ENCODE data around the gene TMEM192. TPM values are rescaled to one million over a fixed set of nuclear protein-coding genes. Genes with fewer than 3 reads are reported as not detected.
"Not testable (repeated sequence)": the region's sequence is repeated elsewhere in the genome, so short reads cannot be mapped to it uniquely, and the experiment has no call there.

Gene TMEM192
- total RNA-seq, 1 donor from 2014 or later = 27.6 TPM

- no peak for DNase-seq (ENCODE audit: low spot score)
These were observed 17.8 kb downstream of the TMEM192 start for GRCh38 chr4:165094873-165095272.

DNA sequence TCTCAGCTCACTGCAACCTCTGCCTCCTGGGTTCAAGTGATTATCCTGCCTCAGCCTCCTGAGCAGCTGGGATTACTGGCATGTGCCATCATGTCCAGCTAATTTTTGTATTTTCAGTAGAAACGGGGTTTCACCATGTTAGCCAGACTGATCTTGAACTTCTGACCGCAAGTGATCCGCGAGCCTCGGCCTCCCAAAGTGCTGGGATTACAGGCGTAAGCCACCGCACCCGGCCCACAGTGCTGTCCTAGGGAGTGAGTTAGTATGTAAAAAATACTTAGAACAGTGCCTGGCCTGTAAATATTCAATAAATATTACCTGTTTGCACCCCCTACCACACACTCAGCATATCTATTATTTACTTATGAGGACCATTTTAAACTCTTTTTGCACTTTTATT, 20.5 kb downstream of the TMEM192 start:
- DNase-seq (ENCODE audit: low spot score) = not testable (repeated sequence)

- DNase-seq (ENCODE audit: low spot score) = no peak
These were observed 24.3 kb downstream of the TMEM192 start for GRCh38 chr4:165088366-165088765.

- no peak for DNase-seq (ENCODE audit: low spot score)
These were observed 26.7 kb downstream of the TMEM192 start for GRCh38 chr4:165085946-165086345.

- not testable (repeated sequence) for DNase-seq (ENCODE audit: low spot score)
These were observed 27.9 kb downstream of the TMEM192 start for GRCh38 chr4:165084787-165085186.

DNA sequence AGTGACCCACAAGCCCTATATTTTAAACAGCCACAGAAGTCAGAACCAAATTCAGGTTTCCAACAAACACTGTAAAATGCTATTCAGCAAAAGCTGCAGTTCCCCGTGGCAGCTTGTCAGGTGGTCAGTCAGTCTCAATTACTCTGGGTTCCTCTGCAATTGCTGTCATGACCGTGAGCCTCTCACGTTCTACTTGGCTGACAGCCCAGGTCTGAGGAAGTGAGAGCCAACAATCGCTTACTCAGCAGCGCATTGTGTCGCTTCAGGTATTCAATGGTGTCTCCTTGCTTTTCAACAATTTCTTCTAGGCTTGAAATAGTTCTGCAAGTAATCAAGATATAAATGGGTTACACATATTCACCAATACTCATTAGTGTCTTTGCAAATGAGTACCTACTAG, 33.2 kb downstream of the TMEM192 start:
- DNase-seq (ENCODE audit: low spot score) = no peak

DNA sequence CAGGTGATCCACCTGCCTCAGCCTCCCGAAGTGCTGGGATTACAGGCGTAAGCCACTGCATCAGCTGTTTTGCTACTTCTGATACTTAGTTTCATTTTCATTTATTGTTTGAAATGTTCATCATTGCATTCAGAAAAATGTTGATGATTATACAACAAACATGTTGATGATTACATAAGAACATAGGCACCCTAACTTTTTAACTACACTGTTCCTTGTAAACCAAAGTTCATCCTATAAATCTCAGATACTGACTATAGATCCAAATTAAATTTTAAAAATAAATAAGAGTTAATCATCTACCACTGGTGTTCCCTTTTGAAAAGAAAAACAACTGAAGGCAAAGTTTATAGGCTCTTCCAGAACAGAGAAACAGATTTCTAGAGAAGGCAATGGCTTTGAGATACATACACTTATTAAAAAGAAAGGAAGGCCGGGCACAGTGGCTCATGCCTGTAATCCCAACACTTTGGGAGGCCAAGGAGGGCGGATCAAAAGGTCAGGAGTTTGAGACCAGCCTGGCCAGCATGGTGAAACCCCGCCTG, 35.6 kb downstream of the TMEM192 start:
- DNase-seq (ENCODE audit: low spot score) = no peak

GRCh38 chr4:165073346-165073745, 39.3 kb downstream of the TMEM192 start:
- DNase-seq (ENCODE audit: low spot score) = not testable (repeated sequence)

GRCh38 chr4:165070560-165070959, 42.1 kb downstream of the TMEM192 start:
- no peak for DNase-seq (ENCODE audit: low spot score)

DNA sequence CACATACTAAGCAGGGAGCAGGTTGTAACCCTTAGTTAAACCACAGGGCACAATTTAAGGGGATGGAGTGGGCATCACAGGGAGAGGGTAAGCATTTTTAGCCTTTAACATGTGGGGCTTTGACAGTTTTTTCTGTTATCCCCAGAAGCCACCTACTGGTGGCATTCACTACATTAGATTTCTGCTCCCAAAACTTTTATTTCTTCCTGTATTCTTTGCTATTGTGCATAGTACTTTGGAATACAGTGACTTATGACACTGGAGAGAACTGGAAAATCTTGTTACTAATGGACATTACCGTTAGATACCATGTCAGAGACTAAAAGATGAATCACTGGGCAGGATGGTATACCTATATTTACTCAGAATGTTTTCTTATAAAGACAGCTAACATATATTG, 51.7 kb downstream of the TMEM192 start:
- no peak for DNase-seq (ENCODE audit: low spot score)

- no peak for DNase-seq (ENCODE audit: low spot score)
These were observed 53.3 kb downstream of the TMEM192 start for GRCh38 chr4:165059386-165059785.

- no peak for DNase-seq (ENCODE audit: low spot score)
These were observed 54.0 kb downstream of the TMEM192 start for GRCh38 chr4:165058666-165059065.

- no peak for DNase-seq (ENCODE audit: low spot score)
These were observed 57.1 kb downstream of the TMEM192 start for GRCh38 chr4:165055601-165056000.

DNA sequence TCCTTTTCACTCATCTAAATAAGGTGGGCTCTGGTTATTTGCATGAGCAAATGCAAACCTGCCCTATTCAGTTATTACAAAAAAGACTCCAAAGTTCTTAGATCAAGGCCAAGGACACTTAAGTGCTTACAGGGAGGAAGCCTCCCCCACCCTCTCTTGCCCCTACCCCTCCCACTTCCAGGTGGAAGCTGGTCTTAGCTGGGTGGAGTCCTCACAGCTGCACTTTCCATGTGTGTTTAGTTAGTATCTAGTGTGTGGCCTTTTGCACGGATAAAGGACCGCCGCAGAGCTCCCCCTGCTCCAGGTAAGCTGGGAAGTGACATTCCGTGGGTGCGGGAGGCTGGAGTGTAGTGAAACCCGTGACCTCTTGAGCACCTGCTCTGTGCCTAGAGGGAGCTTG, 59.0 kb downstream of the TMEM192 start, which contains the start of gene TRIM75:
Gene TRIM75, plus strand, starts transcription at position 222 of the 400 bp plus-strand sequence. CDS start 5,282 bp downstream, outside the sequence.
- DNase-seq (ENCODE audit: low spot score) = no peak

DNA sequence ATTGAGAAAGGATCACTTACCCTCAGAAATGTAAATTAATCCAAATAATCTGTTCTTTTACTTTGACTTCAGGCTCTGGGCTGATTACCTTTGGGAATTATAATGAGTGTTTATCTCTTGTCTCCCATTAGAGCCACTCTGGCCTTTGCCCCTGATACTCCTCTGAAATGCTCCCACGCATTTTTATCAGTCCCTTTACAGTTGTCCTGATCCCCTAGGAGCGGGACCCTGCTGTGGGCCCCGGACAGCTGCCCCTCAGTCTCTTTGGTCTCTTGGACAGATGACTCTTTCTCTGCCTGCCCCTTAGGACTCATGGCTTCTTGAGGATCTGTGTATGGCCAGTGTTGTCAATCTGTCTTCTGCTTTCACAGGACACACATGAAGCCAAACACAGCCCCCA, 60.0 kb downstream of the TMEM192 start:
- DNase-seq (ENCODE audit: low spot score) = no peak

GRCh38 chr4:165048170-165048569, 64.5 kb downstream of the TMEM192 start:
- DNase-seq (ENCODE audit: low spot score) = no peak

DNA sequence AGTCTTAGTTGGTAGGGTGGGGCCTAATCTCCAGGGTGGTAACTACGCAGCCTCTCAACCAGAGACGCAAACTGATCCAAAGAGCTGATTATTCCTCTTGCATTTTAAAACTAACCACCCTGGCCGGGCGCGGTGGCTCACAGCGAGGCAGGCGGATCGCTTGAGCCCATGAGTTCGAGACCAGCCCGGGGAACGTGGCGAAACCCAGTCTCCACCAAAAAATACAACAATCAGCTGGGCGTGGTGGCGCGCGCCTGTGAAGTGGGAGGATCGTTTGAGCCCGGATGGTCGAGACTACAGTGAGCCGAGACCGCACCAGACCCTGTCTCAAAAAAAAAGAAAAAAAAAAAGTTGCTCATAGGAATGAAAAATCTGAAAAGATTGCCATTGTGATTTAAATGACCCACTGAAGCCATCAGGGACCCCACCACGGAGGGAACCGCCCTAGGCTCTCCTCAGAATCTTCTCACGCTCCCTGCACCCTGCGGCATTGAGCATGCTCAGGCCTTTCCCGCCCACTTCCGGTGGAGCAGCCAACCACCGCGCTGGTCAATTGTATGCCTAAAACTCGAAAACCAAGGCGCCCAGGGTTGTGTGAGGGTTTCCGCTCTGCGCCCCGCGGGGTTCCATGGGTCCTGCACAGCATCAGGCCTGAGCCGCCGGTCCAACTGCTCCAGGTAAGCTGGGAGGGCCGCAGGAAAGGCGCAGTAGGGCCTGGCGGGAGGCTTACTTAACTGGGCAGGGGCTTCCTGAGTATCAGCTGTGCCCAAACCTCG, 81.0 kb downstream of the TMEM192 start, which contains the start of gene TRIM60:
Gene TRIM60, plus strand, starts transcription at position 564 of the 776 bp plus-strand sequence. CDS start 8,074 bp downstream, outside the sequence.
- no peak for DNase-seq (ENCODE audit: low spot score)

DNA sequence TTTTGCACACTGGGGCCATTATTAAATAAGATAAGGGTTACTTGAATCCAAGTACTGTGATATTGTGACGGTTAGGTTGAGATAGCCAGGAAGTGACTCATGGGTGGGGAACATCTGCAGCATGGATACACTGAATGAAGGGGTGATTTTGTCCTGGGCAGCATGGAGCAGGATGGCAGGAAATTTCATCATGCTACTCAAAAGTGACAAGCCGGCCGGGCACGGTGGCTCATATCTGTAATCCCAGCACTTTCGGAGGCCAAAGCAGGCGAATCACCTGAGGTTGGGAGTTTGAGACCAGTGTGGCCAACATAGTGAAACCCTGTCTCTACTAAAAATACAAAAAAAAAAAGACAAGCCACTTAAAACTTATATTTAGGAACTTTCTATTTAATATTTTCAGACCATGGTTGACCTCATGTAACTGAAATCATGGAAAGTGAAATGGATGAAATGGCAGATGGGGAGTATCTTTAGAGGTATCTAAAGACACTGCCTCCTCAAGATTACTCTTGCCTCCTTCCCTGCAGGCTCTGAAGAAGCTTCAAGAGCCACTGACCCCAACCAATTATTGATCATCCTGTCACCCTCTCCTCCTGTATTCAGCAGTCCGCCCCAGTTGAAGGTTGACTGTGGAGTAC, 84.8 kb downstream of the TMEM192 start:
- DNase-seq (ENCODE audit: low spot score) = no peak

- DNase-seq (ENCODE audit: low spot score) = not testable (repeated sequence)
These were observed 86.9 kb downstream of the TMEM192 start for GRCh38 chr4:165025782-165026181.
